NCI-H526 treated with DMSO at 0.1 percent for 48 hours (cell line): ENCODE data around the gene NFS1.
"Not testable (repeated sequence)": the region's sequence is repeated elsewhere in the genome, so short reads cannot be mapped to it uniquely, and the experiment has no call there.

ENCODE experiments used
- DNase-seq: peaks from one replicate; lab custom pipeline; 2025; lab: John Stamatoyannopoulos, UW

The NFS1 gene

GRCh38 chr20:35729283-35729807 lies 30.2 kb upstream of the NFS1 start:
- DNase-seq: no peak

- no peak for DNase-seq
These were observed 27.9 kb upstream of the NFS1 start for GRCh38 chr20:35726842-35727711.

GRCh38 chr20:35724321-35725230 lies 25.4 kb upstream of the NFS1 start:
- DNase-seq: no peak

GRCh38 chr20:35723652-35724320 lies 24.6 kb upstream of the NFS1 start:
- DNase-seq: not testable (repeated sequence)

GRCh38 chr20:35723275-35723639 lies 24.1 kb upstream of the NFS1 start:
- not testable (repeated sequence) for DNase-seq

- DNase-seq: no peak
These were observed 22.5 kb upstream of the NFS1 start for GRCh38 chr20:35721621-35722020.

GRCh38 chr20:35721219-35721618 lies 22.1 kb upstream of the NFS1 start:
- no peak for DNase-seq

GRCh38 chr20:35720165-35721123 lies 21.3 kb upstream of the NFS1 start:
- DNase-seq: no peak

- no peak for DNase-seq
These were observed 20.6 kb upstream of the NFS1 start for GRCh38 chr20:35719717-35720116.

GRCh38 chr20:35718972-35719635 lies 20.0 kb upstream of the NFS1 start:
- DNase-seq: no peak

GRCh38 chr20:35718321-35718720 lies 19.2 kb upstream of the NFS1 start:
- DNase-seq: not testable (repeated sequence)

GRCh38 chr20:35716330-35716729 lies 17.2 kb upstream of the NFS1 start:
- DNase-seq: no peak

GRCh38 chr20:35715652-35716051 lies 16.5 kb upstream of the NFS1 start:
- no peak for DNase-seq

GRCh38 chr20:35714127-35714526 lies 15.0 kb upstream of the NFS1 start:
- no peak for DNase-seq

- not testable (repeated sequence) for DNase-seq
These were observed 14.0 kb upstream of the NFS1 start for GRCh38 chr20:35713120-35713519.

- no peak for DNase-seq
These were observed 12.5 kb upstream of the NFS1 start for GRCh38 chr20:35711588-35712209.

- no peak for DNase-seq
These were observed 11.9 kb upstream of the NFS1 start for GRCh38 chr20:35710884-35711587.

- no peak for DNase-seq
These were observed 10.9 kb upstream of the NFS1 start for GRCh38 chr20:35710039-35710438.

- no peak for DNase-seq
These were observed 10.1 kb upstream of the NFS1 start for GRCh38 chr20:35709259-35709658.
